NCI-H1417 treated with DMSO at 0.1 percent for 48 hours (cell line): Measurements from ENCODE around the gene FAXDC2.
"Not testable (repeated sequence)": the region's sequence is repeated elsewhere in the genome, so short reads cannot be mapped to it uniquely, and the experiment has no call there.

Experiments used
- DNase-seq: peaks from one replicate; lab custom pipeline; 2025; lab: John Stamatoyannopoulos, UW

The FAXDC2 gene

GRCh38 chr5:154861946-154862345 lies 11.5 kb upstream of the FAXDC2 start:
- DNase-seq: no peak

- no peak for DNase-seq
Observed at GRCh38 chr5:154860765-154861164, 10.4 kb upstream of the FAXDC2 start.

- DNase-seq: no peak
Observed at GRCh38 chr5:154860123-154860522, 9.7 kb upstream of the FAXDC2 start.

DNA sequence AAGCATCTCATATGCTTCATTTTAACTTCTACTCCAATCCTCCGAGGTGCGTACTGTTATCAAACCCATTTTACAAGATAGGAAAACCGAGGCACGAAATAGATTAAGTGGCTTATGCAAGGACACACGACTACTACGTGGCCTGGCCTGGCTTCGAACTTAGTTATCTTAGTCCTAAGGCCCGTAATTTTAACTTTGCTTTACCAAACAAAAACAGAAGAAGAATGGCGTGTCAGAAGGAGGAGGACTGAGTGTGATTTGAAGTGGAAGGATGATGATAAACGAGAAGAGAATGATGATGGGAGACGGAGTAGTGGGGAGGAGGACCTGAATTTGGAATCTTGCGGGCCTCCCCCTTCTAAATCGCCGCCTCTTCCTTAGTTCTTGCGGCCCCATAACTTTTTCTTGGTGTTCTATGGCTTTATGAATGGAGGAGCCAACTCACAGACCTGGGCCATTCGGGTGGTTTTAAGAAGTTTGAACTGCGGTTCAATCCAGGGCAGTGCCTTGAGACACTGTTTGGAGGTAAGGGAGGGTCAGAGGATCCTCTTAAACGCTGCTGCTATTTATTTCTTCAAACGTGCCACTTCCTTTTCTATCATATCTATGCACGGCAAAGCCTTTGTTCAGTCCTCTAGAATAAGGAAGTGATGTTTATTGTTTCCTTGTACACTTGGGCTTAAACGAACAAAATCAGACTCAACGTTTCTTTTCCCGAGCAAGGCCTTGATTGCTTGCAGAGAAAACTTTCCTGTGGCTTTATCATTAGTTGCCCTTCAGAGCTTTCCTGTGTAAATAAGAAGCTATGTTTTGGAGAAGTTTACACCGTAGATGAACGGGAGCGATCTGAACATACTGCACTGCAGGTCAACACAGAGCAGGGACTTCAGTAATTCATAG lies 8.8 kb upstream of the FAXDC2 start:
- DNase-seq: no peak

- DNase-seq: peak; percentile 62
Observed at GRCh38 chr5:154858297-154858971, 8.0 kb upstream of the FAXDC2 start, which contains the start of gene CNOT8. Gene CNOT8 (plus strand): TSS chr5:154858627. CDS start chr5:154863279, 4,652 bp downstream.

DNA sequence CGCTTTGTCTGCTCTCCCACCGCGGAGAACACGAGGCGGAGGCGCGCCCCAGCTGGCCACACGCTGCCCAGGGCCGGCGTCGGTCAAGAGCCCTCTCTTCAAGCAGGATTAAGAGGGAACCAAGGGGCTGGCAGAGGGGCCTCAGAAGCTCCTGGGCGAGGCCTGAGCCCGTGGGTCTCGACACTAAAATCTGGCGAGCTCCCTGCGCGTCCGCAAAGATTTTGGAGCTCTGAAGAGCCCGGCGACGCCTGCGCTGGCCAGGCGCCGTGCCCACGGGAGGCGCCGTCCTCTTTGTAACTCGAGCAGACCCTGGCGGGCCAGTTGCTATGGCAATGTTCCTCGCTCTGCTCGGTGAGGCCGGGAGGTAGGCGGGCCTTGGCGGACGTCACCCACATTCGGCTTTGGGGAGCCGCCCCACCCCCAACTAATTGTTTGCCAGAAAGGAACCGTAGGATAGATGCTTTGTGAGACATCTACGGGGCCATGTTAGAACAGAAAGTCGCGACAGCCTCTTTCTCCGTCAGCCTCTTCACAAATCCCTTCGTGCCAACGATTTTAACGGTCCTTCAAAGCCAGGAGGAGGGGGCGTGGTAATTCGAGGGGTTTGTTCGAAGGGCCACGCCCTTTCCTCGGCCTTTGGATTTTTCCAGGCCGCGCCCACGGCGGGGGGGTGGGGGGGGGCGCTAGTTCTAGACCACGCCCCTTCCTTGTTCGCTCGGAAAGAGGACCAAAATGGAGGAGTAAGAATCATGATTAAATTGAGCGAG lies 7.3 kb upstream of the FAXDC2 start:
- no peak for DNase-seq

DNA sequence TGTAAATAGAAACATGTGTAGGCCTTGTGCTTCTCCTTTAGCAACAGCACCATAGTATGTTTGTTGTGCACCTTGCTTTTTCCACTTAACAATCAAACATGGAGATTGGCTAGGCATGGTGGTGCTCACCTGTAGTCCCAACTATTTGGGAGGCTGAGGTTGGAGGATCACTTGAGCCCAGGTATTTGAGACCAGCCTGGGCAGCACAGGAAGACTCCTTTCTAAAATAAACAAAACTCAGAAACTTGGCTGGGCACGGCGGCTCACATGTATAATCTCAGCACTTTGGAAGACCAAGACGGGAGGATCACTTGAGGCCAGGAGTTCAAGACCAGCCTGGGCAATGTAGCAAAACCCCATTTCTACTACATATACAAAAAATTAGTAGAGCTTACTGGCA lies 948 bp upstream of the FAXDC2 start:
- no peak for DNase-seq

DNA sequence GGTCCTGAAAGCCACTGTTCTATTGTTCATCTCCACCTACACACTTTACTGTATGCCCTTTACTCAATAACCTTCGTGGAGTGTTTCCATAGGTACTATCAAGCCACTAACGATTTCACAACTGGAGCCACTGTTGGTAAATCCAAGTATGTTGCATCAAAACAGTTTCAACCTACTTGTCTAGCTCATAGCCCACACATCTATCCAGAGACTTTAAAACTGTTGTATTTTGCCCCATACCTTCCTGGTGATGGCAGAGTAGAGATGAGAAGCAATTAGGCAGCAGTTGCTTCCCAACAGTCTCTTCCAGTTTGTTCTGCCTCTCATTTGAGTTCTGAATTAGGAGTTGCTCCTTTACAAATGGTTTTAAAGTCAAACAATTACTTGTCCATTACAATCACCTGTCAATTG lies 607 bp downstream of the FAXDC2 start:
- DNase-seq: no peak

GRCh38 chr5:154849264-154849785 lies 1.1 kb downstream of the FAXDC2 start:
- no peak for DNase-seq

DNA sequence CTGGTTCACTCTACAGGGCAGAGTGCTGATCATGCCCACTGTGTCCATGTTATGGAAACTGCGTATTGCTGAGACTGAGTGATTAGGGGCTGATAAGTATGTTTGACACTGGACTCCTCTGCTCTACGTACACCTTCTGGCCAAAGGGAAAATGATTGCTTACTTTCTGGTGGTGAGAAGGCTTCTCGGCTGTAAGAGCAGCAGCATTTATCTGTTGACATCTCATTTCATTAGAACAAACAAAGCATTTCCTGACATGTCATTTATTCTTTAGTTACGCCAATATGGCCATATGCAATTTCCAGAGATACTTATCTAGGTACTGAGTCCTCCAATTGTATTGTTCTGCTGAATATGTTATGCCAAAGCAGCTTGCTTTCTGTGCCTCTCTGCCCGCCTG lies 5.6 kb downstream of the FAXDC2 start:
- no peak for DNase-seq

- DNase-seq: no peak
Observed at GRCh38 chr5:154842689-154843530, 7.5 kb downstream of the FAXDC2 start.

DNA sequence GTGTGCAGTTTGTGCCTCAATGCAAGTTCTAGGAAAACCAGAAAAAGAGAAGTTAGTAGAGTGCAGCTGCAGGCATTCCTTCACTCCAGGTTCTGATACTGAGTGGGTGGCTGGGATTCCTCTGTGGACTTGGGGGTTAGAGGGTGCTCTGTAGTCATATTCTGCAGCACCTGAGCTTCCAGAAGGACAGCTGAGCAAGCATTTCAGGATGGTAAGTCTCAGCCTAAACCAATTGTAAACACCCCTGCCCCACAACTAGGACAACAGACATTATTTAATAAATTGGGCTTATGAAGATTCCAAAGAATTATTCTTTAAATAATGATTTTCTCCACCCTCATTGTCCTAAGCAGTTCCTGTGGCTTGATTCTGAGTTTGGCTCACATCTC lies 9.1 kb downstream of the FAXDC2 start:
- no peak for DNase-seq

DNA sequence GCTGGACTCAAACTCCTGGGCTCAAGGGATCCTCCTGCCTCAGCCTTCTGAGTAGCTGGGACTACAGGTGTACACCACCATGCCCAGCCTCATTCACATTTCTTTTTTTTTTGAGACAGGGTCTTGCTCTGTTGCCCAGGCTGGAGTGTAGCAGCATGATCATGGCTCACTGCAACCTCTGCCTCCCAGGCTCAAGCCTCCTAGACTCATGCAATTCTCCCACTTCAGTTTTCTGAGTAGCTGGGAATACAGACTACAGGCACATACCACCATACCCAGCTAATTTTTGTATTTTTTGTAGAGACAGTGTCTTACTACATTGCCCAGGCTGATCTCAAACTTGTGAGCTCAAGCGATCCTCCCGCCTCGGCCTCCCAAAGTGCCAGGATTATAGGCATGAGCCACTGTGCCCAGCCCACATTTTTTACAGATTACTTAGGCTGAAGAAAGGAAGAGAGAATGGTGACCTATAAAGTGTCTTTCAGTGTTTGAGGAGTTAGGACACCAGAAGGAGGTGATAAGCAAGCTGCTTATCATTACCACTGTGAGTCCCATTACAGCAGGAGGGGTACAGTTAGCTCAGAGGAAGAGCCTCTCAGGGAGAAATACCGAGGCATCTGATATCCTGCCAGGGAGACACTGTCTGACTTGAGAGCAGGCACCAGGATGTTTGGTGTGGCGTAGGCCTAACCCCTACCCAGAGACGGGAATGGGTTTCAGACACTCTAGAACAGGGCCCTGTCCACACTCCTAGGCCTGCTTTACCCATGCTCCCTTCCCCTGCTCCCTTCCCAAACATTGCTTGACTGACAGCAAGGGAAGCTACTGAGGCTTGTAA lies 9.7 kb downstream of the FAXDC2 start:
- DNase-seq: no peak

DNA sequence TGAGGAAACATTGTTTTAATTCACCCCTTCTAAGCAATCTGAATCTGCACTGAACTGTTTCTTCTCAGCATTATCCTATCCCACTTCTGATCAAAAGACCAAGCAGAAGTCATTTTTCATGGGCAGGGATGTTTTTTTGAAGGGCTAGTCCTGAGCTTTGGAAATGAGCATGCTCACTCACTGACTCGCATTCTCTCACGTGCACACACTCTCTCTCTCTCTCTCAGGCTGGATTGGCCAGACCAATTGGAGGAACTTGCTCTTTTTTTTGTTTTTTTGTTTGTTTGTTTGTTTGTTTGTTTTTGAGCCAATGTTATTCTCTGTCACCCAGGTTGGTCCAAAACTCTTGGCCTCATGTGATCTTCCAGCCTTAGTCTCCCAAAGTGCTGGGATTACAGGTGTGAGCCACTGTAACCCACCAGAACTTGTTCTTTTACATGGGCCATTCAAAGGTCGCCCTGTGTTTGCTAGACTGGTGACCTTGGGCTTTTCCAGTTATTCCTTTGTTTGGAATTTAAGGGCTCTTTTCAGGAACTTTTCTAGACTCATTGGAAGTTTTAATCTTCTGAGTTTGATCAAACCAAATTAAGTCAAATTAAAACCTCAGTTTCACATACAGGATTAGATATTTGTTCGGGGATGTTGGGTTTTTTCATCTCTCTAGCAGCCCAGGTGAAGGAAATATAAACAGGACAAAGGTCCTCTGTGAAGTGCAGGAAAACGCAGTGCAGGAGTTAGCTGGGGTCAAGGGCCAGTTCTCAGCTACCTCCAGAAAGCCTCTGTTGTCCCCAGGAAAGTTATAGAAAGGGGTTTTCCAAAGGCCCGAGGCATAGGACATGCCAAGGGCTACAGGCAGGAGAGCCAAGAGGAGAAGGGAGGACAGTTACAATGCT lies 13.1 kb downstream of the FAXDC2 start:
- DNase-seq: no peak

DNA sequence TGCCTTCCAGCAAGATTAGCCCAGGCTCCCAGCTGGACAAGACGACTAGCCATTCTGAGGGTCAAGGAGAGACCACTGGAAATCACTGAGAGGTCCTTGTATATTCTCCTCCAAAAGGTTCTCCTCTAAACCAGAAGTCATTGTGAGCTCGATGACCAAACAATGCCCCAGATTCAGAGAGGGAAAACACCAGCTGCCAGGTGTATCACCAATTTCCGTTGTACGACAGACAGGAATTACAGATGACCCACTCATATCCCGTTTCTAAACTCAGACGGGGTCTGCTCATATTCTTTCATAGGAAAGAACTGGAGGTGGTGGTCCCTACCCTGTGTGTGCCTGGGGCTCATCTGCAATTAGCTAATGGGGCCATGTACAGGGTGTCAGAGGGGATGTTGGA lies 14.2 kb downstream of the FAXDC2 start:
- DNase-seq: no peak

DNA sequence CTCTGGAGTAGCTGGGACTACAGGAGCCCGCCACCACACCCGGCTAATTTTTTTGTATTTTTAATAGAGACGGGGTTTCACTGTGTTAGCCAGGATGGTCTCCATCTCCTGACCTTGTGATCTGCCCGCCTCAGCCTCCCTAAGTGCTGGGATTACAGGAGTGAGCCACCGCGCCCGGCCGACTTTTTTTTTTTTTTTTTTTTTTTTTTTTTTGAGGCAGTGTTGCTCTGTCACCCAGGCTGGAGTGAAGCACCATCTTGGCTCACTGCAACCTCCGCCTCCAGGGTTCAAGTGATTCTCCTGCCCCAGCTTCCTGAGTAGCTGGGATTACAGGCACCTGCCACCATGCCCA lies 14.7 kb downstream of the FAXDC2 start:
- DNase-seq: not testable (repeated sequence)

GRCh38 chr5:154834053-154834452 lies 16.4 kb downstream of the FAXDC2 start:
- no peak for DNase-seq

DNA sequence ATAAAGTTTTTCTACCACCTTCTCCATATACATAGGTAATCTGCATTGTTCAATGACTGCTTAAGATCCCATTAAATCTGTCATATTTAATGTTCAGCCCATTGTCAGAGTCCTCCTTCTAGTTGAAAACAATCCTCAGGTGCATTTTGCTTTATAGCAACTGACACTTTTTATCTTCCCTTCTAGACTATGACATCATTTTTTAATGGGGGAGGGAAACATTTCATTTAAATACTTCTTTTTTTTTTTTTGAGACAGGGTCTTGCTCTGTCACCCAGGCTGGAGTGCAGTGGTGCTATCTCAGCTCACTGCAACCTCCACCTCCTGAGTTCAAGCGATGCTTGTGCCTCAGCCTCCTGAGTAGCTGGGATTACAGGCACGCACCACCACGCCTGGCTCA lies 17.6 kb downstream of the FAXDC2 start:
- not testable (repeated sequence) for DNase-seq

DNA sequence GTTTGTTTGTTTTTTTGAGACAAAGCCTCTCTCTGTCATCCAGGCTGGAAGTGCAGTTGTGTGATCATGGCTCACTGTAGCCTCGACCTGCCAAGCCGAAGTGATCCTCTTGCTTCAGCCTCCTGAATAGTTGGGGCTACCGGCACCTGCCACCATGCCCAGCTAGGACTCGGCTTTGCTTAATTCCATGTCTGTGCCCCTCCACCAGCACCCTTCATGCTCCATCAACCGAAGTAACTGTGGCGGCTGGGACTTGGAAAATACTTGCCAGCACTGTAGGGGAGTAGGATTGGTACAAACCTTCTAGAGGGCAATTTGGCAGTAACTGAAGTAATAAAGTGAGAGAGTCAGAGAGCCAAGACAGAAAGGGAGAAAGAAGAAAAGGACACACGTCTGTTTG lies 19.0 kb downstream of the FAXDC2 start:
- DNase-seq: no peak

DNA sequence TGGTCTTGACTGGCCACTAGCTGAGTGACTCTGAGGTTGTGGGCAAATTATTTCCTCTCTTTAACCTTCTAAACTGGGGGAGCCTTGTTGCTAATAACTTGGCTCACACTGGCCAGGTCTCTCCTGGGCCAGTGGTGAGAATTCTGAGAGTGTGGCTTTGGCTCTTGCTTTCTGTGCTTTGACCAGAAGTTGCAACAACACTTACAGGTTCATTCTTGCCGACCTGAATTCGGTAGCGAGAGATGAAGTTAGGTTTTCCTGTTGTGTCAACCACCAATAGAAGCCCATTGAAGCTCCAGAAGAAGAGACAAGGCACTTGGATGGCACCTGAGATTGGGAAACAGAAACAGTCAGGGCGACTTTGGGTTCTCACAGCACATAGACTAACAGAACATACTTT lies 19.8 kb downstream of the FAXDC2 start:
- DNase-seq: no peak
